Activated naive CD4-positive, alpha-beta T cell treated with anti-CD3 and anti-CD28 coated beads for 36 hours (primary cell): Measurements from ENCODE around the gene CHST15. TPM values are rescaled to one million over a fixed set of nuclear protein-coding genes. Genes with fewer than 3 reads are reported as not detected.

ENCODE experiments used
- CTCF ChIA-PET: fragments of 350-600 bp; sonication (Branson Sonifier 250); formaldehyde crosslinking; loops from one replicate; lab custom pipeline; 2021; ENCODE audit warnings: antibody characterized with exemption; lab: Charles Lee
- DNase-seq: peaks from one replicate; pipeline ENCODE4 v3.0.0-alpha.2; 2020
- H3K27ac Mint-ChIP-seq: one replicate; pipeline ENCODE4 v1.8.0; 2021; ENCODE audit warnings: mild to moderate bottlenecking, mixed read lengths
- H3K27me3 Mint-ChIP-seq: one replicate; pipeline ENCODE4 v1.8.0; 2021; ENCODE audit warnings: low read depth, mixed read lengths
- H3K36me3 Mint-ChIP-seq: one replicate; pipeline ENCODE4 v1.8.0; 2021; ENCODE audit warnings: low read depth, mixed read lengths
- H3K4me1 Mint-ChIP-seq: one replicate; pipeline ENCODE4 v1.8.0; 2021; ENCODE audit warnings: low read depth, mixed read lengths
- H3K4me3 Mint-ChIP-seq: one replicate; pipeline ENCODE4 v1.8.0; 2021; ENCODE audit warnings: mild to moderate bottlenecking, moderate library complexity, mixed read lengths
- H3K9me3 Mint-ChIP-seq: one replicate; pipeline ENCODE4 v1.8.0; 2021; ENCODE audit warnings: mixed read lengths
- intact Hi-C: fragments of 100-400 bp; cut with micrococcal nuclease; formaldehyde crosslinking; loops from one replicate; pipeline ENCODE4 v1.15.1; 2023
- total RNA-seq, 2 experiments: library from RNA; stranded (reverse); gene quantifications; one replicate each; pipeline ENCODE4 v1.2.3, GENCODE V29; 2021

Gene CHST15
- total RNA-seq, 2 experiments from 2014 or later = 0.47 to 0.50 TPM

GRCh38 chr10:124065382-124066125 is 27.8 kb downstream of the CHST15 start:
- Mint-ChIP-seq H3K9me3 (no peaks in the 10 kb centered on the region), H3K4me1 (peaks cover 29% of the 10 kb centered on the region), H3K27ac (no peak overlapping the region), H3K36me3 (no peaks in the 10 kb centered on the region), H3K4me3 (no peak overlapping the region), H3K27me3 (peaks cover 2% of the 10 kb centered on the region)
- DNase-seq = no peak
- intact Hi-C loops = no loop called here
- CTCF ChIA-PET = interaction anchor here (1.3 kb wide), 1 partner anchor 126 kb away, joined by 4 read pairs; no protein-coding TSS in a partner anchor

GRCh38 chr10:124064676-124065075 is 28.7 kb downstream of the CHST15 start:
- Mint-ChIP-seq H3K36me3 (no peaks in the 10 kb centered on the region), H3K9me3 (no peaks in the 10 kb centered on the region), H3K4me1 (peaks cover 29% of the 10 kb centered on the region), H3K4me3 (peak overlapping the region; percentile 44), H3K27me3 (peaks cover 2% of the 10 kb centered on the region), H3K27ac (no peak overlapping the region)
- CTCF ChIA-PET = no interaction called here
- no peak for DNase-seq
- intact Hi-C loops = no loop called here

GRCh38 chr10:124063750-124064603 is 29.4 kb downstream of the CHST15 start:
- H3K36me3 Mint-ChIP-seq = no peaks in the 10 kb centered on the region
- intact Hi-C loops = no loop called here
- no peaks in the 10 kb centered on the region for H3K9me3 Mint-ChIP-seq
- peak; percentile 27 for DNase-seq
- CTCF ChIA-PET = no interaction called here
- peaks cover 29% of the 10 kb centered on the region for H3K4me1 Mint-ChIP-seq
- no peak overlapping the region for H3K4me3 Mint-ChIP-seq
- peaks cover 2% of the 10 kb centered on the region for H3K27me3 Mint-ChIP-seq
- H3K27ac Mint-ChIP-seq = no peak overlapping the region

GRCh38 chr10:124062390-124062789 is 31.0 kb downstream of the CHST15 start:
- peaks cover 29% of the 10 kb centered on the region for H3K4me1 Mint-ChIP-seq
- no peaks in the 10 kb centered on the region for H3K36me3 Mint-ChIP-seq
- H3K27me3 Mint-ChIP-seq = peaks cover 2% of the 10 kb centered on the region
- H3K4me3 Mint-ChIP-seq = no peak overlapping the region
- DNase-seq = no peak
- intact Hi-C loops = no loop called here
- no peaks in the 10 kb centered on the region for H3K9me3 Mint-ChIP-seq
- CTCF ChIA-PET = interaction anchor here (0.7 kb wide), 1 partner anchor 342 kb away, joined by 3 read pairs; no protein-coding TSS in a partner anchor
- no peak overlapping the region for H3K27ac Mint-ChIP-seq

- Mint-ChIP-seq H3K27ac (no peak overlapping the region), H3K4me1 (peaks cover 21% of the 10 kb centered on the region), H3K4me3 (no peak overlapping the region), H3K27me3 (no peaks in the 10 kb centered on the region), H3K36me3 (no peaks in the 10 kb centered on the region), H3K9me3 (no peaks in the 10 kb centered on the region)
- DNase-seq = no peak
- CTCF ChIA-PET = interaction anchor here (1.0 to 1.1 kb wide), 2 partner anchors 31 to 41 kb away, joined by 3 read pairs; no protein-coding TSS in a partner anchor
- intact Hi-C loops = no loop called here
These were observed 32.4 kb downstream of the CHST15 start for GRCh38 chr10:124061030-124061429.

- no peaks in the 10 kb centered on the region for H3K36me3 Mint-ChIP-seq
- CTCF ChIA-PET = interaction anchor here (1.0 to 1.1 kb wide), 2 partner anchors 32 to 42 kb away, joined by 3 read pairs; no protein-coding TSS in a partner anchor
These were observed 33.2 kb downstream of the CHST15 start for GRCh38 chr10:124060148-124060720.

GRCh38 chr10:124059551-124059950 is 33.8 kb downstream of the CHST15 start:
- H3K27ac Mint-ChIP-seq = no peak overlapping the region
- H3K4me3 Mint-ChIP-seq = no peak overlapping the region
- intact Hi-C loops = no loop called here
- H3K4me1 Mint-ChIP-seq = peaks cover 10% of the 10 kb centered on the region
- DNase-seq = no peak
- no peaks in the 10 kb centered on the region for H3K27me3 Mint-ChIP-seq
- CTCF ChIA-PET = no interaction called here
- no peaks in the 10 kb centered on the region for H3K36me3 Mint-ChIP-seq
- H3K9me3 Mint-ChIP-seq = no peaks in the 10 kb centered on the region

More at GRCh38 chr10:124060148-124060720, 33.2 kb downstream of the CHST15 start:
- H3K4me3 Mint-ChIP-seq = no peak overlapping the region
- H3K27me3 Mint-ChIP-seq = no peaks in the 10 kb centered on the region
- no peaks in the 10 kb centered on the region for H3K9me3 Mint-ChIP-seq
- no peak overlapping the region for H3K27ac Mint-ChIP-seq
- no peak for DNase-seq
- intact Hi-C loops = no loop called here
- H3K4me1 Mint-ChIP-seq = peaks cover 15% of the 10 kb centered on the region

- no peak overlapping the region for H3K27ac Mint-ChIP-seq
- no peak overlapping the region for H3K4me3 Mint-ChIP-seq
- peaks cover 3% of the 10 kb centered on the region for H3K4me1 Mint-ChIP-seq
- CTCF ChIA-PET = interaction anchor here (0.6 kb wide), 1 partner anchor 908 kb away, joined by 3 read pairs; no protein-coding TSS in a partner anchor
- no peaks in the 10 kb centered on the region for H3K27me3 Mint-ChIP-seq
- H3K9me3 Mint-ChIP-seq = no peaks in the 10 kb centered on the region
- intact Hi-C loops = no loop called here
- DNase-seq = no peak
- no peaks in the 10 kb centered on the region for H3K36me3 Mint-ChIP-seq
These were observed 34.9 kb downstream of the CHST15 start for GRCh38 chr10:124058346-124059003.

GRCh38 chr10:124057601-124058000 is 35.8 kb downstream of the CHST15 start:
- CTCF ChIA-PET = no interaction called here
- Mint-ChIP-seq H3K4me1 (peaks cover under 1% of the 10 kb centered on the region), H3K36me3 (no peaks in the 10 kb centered on the region), H3K27me3 (no peaks in the 10 kb centered on the region), H3K9me3 (no peaks in the 10 kb centered on the region), H3K27ac (no peak overlapping the region), H3K4me3 (no peak overlapping the region)
- no peak for DNase-seq
- intact Hi-C loops = no loop called here

- H3K4me3 Mint-ChIP-seq = no peak overlapping the region
- no peaks in the 10 kb centered on the region for H3K27me3 Mint-ChIP-seq
- H3K4me1 Mint-ChIP-seq = no peaks in the 10 kb centered on the region
- no peaks in the 10 kb centered on the region for H3K36me3 Mint-ChIP-seq
- CTCF ChIA-PET = no interaction called here
- DNase-seq = no peak
- H3K9me3 Mint-ChIP-seq = no peaks in the 10 kb centered on the region
- no peak overlapping the region for H3K27ac Mint-ChIP-seq
- intact Hi-C loops = no loop called here
These were observed 36.9 kb downstream of the CHST15 start for GRCh38 chr10:124056337-124056980.

- H3K36me3 Mint-ChIP-seq = no peaks in the 10 kb centered on the region
- no peaks in the 10 kb centered on the region for H3K27me3 Mint-ChIP-seq
- CTCF ChIA-PET = interaction anchor here (0.6 to 1.4 kb wide), 2 partner anchors 59 to 349 kb away, joined by 4 read pairs; no protein-coding TSS in a partner anchor
- no peak for DNase-seq
- H3K4me1 Mint-ChIP-seq = no peaks in the 10 kb centered on the region
- H3K9me3 Mint-ChIP-seq = no peaks in the 10 kb centered on the region
- H3K27ac Mint-ChIP-seq = no peak overlapping the region
- no peak overlapping the region for H3K4me3 Mint-ChIP-seq
- intact Hi-C loops = no loop called here
These were observed 39.4 kb downstream of the CHST15 start for GRCh38 chr10:124053971-124054370.
